Heart left ventricle (tissue), 16 donors: ENCODE data around the gene CERS5. TPM values are rescaled to one million over a fixed set of nuclear protein-coding genes. Genes with fewer than 3 reads are reported as not detected.

Experiments used
- ATAC-seq, 4 donors: fragments of 200-7000 bp; cut with Tn5 transposase; one replicate each; pipeline ENCODE4 v1.9.1; 2020 to 2022; ENCODE audit warnings: moderate library complexity in 4 of 4, mild to moderate bottlenecking in 3 of 4, moderate number of reproducible peaks in 1 of 4
- DNase-seq, 5 donors: peaks; one replicate each; pipeline ENCODE4 v3.0.0-alpha.2; 2020
- H3K27ac ChIP-seq, 12 donors: fragments of 200-600 bp; sonication (generic) in 4 of 12; one replicate each; pipeline versions ENCODE4 v1.5.0 to v1.8.0; 2016 to 2022; ENCODE audit warnings: mild to moderate bottlenecking in 2 of 12
- H3K27me3 ChIP-seq, 9 donors: fragments of 200-600 bp; sonication (generic) in 2 of 9; one replicate each; pipeline versions ENCODE4 v1.5.1 to v1.8.0; 2016 to 2022; ENCODE audit warnings: mild to moderate bottlenecking in 3 of 9
- H3K36me3 ChIP-seq, 9 donors: fragments of 200-600 bp; sonication (generic) in 2 of 9; one replicate each; pipeline versions ENCODE4 v1.5.0 to v1.8.0; 2018 to 2022; ENCODE audit warnings: mild to moderate bottlenecking in 2 of 9
- H3K4me1 ChIP-seq, 12 donors: fragments of 200-600 bp; sonication (generic) in 4 of 12; one replicate each; pipeline versions ENCODE4 v1.5.0 to v1.8.0; 2016 to 2022; ENCODE audit warnings: mild to moderate bottlenecking in 3 of 12
- H3K4me3 ChIP-seq, 12 donors: fragments of 200-600 bp; sonication (generic) in 4 of 12; one replicate each; pipeline versions ENCODE4 v1.5.0 to v1.8.0; 2017 to 2022; ENCODE audit warnings: mild to moderate bottlenecking in 9 of 12, moderate library complexity in 4 of 12
- H3K9me3 ChIP-seq, 12 donors: fragments of 200-600 bp; sonication (generic) in 4 of 12; one replicate each; pipeline versions ENCODE4 v1.5.0 to v1.8.0; 2016 to 2022; ENCODE audit warnings: mild to moderate bottlenecking in 1 of 12
- CTCF ChIP-seq, 12 donors: fragments of 200-600 bp; sonication (generic) in 4 of 12; IDR thresholded peaks; one replicate each; pipeline versions ENCODE4 v1.5.0 to v1.8.0; 2018 to 2022; ENCODE audit warnings: antibody characterized with exemption in 12 of 12, mild to moderate bottlenecking in 5 of 12
- POLR2A ChIP-seq, 2 donors: fragments of 450-650 bp; IDR thresholded peaks; one replicate each; pipeline ENCODE4 v1.6.1; 2017; ENCODE audit warnings: antibody characterized with exemption in 2 of 2, mild to moderate bottlenecking in 2 of 2, moderate library complexity in 2 of 2
- WGBS, 4 donors: extraction: QIAGEN DNeasy Blood & Tissue Kit in 2 of 4; methylation state at CpG; one replicate each; pipeline versions ENCODE4 v1.1.5 to v1.1.7; 2013 to 2018; 5-methylcytosine and 5-hydroxymethylcytosine counted together
- intact Hi-C, 10 donors: fragments of 100-400 bp; cut with DNase I; formaldehyde crosslinking; loops; one replicate each; pipeline versions ENCODE4 v1.11.1 to v1.14.2; 2022
- polyA plus RNA-seq, 2 donors: library from polyadenylated mRNA; stranded (reverse); fragments of 200-250 nt; gene quantifications; one replicate each; pipeline ENCODE4 v1.2.3, GENCODE V29; 2013
- total RNA-seq, 9 donors: library from RNA; depleted of rRNA in 2 of 9; stranded (reverse); fragments of >200 nt in 2 of 9; fragmentation: NEBNext Ultra II Directional in 3 of 9; extraction: Animal tissue kit (Norgen Biotek cat#: 25700) in 3 of 9; gene quantifications; one replicate each; pipeline versions ENCODE4 v1.1.0 to v1.2.4, GENCODE V29; 2016 to 2023
- donor health status: ischemic (EF 13 %, LVEDD 7.1; RV severe dilation, severe dysfunction).
- donor health status: healthy with polysubstance abuse.
- donor health status: DM: no; HTN: yes; CAD: no.
- donor health status: DM: no; HTN: no; CAD: no.
- donor health status: ischemic (EF 25% LVEDD 6.9; RV normal size, moderate dysfunction).
- donor health status: ischemic (EF 25% LVEDD 5.7; RV mildly dilated, moderate dysfunction).
- donor health status: healthy.
- donor health status: DM: yes; HTN: yes; CAD: no.
- donor health status: ischemic (EF 35%, LVEDD 5.7; RV mildly dilated, moderate dysfunction).
- donor health status: nonischemic (EF 11% LVEDD 7.7; RV severe dilation, severe dysfunction).
- donor health status: DM: yes; HTN: yes; CAD: no.
- donor health status: PGD.
- donor health status: ischemic (EF 29% LVEDD 5.4; RV normal size, mild dysfunction).
- donor health status: nonischemic (EF 23%, LVEDD 6.1; RV moderate dilation, normal function).

CERS5 gene
- total and polyA plus RNA-seq, 11 donors, result 6.8 to 28.4 (median 11.7) TPM

DNA sequence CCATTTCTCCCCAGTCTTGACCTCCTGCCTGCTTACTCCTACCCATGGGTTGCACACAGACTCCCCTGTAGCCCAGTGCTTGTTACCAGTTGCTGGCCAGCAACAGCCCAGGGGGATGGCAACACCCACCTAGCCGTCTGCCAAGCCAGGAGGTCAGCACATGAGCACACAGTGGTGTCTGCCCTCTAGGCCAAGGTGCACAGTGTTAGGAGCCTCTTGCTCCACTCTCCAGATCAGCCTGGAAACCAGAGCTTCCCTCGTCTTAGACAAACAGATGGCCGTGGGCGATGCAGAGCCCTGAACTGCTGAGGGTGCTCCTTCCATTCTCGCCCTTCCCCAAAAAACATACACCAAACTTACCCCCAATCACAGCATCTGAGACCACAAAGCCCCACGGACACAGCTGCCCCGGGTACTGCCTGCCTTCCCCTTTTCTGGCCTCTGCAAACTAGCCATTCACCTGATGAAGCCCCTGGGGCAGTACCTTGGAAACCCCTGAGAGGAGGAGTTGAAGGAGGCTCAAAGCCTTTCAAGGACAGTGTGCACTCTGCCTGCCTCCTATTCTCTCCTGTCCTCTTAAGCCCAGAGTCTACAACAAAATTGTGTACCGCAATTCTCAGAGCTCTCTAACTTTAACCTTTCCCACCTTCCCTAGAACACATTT is 64.4 kb downstream of the CERS5 start:
- Histone ChIP-seq H3K27me3 (no peaks in the 10 kb centered on the region), H3K27ac (peak overlapping the region in 4 of 12 donors; percentile 6 to 51 (median 14)), H3K4me1 (peaks cover 2 to 36% (median 18%) of the 10 kb centered on the region in 12 donors), H3K4me3 (no peak overlapping the region), H3K9me3 (no peaks in the 10 kb centered on the region), H3K36me3 (peaks cover 0 to 43% (median 30%) of the 10 kb centered on the region in 9 donors)
- TF ChIP-seq CTCF (IDR thresholded peaks at IDR 0.05) (no peak), POLR2A (IDR thresholded peaks at IDR 0.05) (no peak)
- DNase-seq, result no peak
- intact Hi-C loops, result no loop called here
- no peak for ATAC-seq
- WGBS, 4 donors, result 71 to 88% (median 83%) methylated on average over 8 of the region's 8 CpGs

- DNase-seq (no peak), ATAC-seq (no peak)
- WGBS, 4 donors, result 73 to 90% (median 79%) methylated on average over 2 of the region's 2 CpGs
- Histone ChIP-seq H3K9me3 (no peaks in the 10 kb centered on the region), H3K4me1 (peaks cover 2 to 36% (median 18%) of the 10 kb centered on the region in 12 donors), H3K36me3 (peaks cover 0 to 49% (median 36%) of the 10 kb centered on the region in 9 donors), H3K27me3 (no peaks in the 10 kb centered on the region), H3K27ac (peak overlapping the region in 1 of 12 donors; percentile 6), H3K4me3 (no peak overlapping the region)
- intact Hi-C loops, result no loop called here
- TF ChIP-seq POLR2A (IDR thresholded peaks at IDR 0.05) (no peak), CTCF (IDR thresholded peaks at IDR 0.05) (no peak)
Observed at GRCh38 chr12:50102131-50102531, 65.0 kb downstream of the CERS5 start.

DNA sequence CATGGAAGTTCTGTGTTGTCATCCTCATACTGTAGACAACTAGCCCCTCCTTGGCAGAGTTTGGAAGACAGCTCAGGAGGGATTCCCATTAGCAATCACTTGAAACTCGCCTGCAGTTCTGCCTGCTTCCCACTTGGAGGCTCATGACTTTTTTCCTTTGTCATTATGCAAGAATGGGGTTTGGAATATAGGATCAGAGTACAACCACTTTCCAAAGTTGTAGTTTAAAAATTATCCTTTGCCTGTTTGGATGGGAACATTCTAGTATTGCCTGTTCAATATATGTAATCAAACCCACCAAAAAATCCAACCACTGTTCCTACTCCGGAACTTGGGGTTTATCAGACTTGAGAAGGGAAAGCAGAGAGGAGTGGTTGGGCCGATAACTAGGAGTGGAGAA is 65.5 kb downstream of the CERS5 start:
- Histone ChIP-seq H3K27me3 (no peaks in the 10 kb centered on the region), H3K4me1 (peaks cover 2 to 36% (median 18%) of the 10 kb centered on the region in 12 donors), H3K4me3 (no peak overlapping the region), H3K9me3 (no peaks in the 10 kb centered on the region), H3K36me3 (peaks cover 0 to 54% (median 41%) of the 10 kb centered on the region in 9 donors), H3K27ac (no peak overlapping the region)
- no peak for ATAC-seq
- no peak for DNase-seq
- TF ChIP-seq POLR2A (IDR thresholded peaks at IDR 0.05), result no peak
- TF ChIP-seq CTCF (IDR thresholded peaks at IDR 0.05), result peak in 10 of 12 donors; percentile 17 to 50 (median 32)
- 78 to 83% (median 78%) methylated on average over 3 of the region's 3 CpGs for WGBS, 4 donors
- intact Hi-C loops, result no loop called here

- no peak overlapping the region for H3K27ac ChIP-seq
- intact Hi-C loops, result no loop called here
- no peak for ATAC-seq
- no peak for DNase-seq
- TF ChIP-seq CTCF (IDR thresholded peaks at IDR 0.05) (no peak), POLR2A (IDR thresholded peaks at IDR 0.05) (no peak)
- H3K4me3 ChIP-seq, result no peak overlapping the region
- H3K36me3 ChIP-seq, result peaks cover 0 to 65% (median 52%) of the 10 kb centered on the region in 9 donors
- WGBS, 4 donors, result 86 to 92% (median 87%) methylated on average over 3 of the region's 3 CpGs
- no peaks in the 10 kb centered on the region for H3K27me3 ChIP-seq
- no peaks in the 10 kb centered on the region for H3K9me3 ChIP-seq
- H3K4me1 ChIP-seq, result peaks cover 2 to 36% (median 18%) of the 10 kb centered on the region in 12 donors
Observed at GRCh38 chr12:50100561-50100960, 66.6 kb downstream of the CERS5 start.
